HL-60 (cell line): ENCODE measurements around the gene CFAP90.

Experiments
- SPI1 ChIP-seq: IDR thresholded peaks from 2 replicates; pipeline ENCODE4 v1.6.1; 2012; ENCODE audit warnings: low read depth, mild to moderate bottlenecking, borderline replicate concordance
- TF ChIP-seq, protein P1 (sequence below): IDR thresholded peaks from one replicate; pipeline ENCODE4 v1.5.1; 2011; ENCODE audit warnings: low read length, control low read depth, inconsistent platforms; ENCODE audit not compliant: insufficient read depth

DNA sequence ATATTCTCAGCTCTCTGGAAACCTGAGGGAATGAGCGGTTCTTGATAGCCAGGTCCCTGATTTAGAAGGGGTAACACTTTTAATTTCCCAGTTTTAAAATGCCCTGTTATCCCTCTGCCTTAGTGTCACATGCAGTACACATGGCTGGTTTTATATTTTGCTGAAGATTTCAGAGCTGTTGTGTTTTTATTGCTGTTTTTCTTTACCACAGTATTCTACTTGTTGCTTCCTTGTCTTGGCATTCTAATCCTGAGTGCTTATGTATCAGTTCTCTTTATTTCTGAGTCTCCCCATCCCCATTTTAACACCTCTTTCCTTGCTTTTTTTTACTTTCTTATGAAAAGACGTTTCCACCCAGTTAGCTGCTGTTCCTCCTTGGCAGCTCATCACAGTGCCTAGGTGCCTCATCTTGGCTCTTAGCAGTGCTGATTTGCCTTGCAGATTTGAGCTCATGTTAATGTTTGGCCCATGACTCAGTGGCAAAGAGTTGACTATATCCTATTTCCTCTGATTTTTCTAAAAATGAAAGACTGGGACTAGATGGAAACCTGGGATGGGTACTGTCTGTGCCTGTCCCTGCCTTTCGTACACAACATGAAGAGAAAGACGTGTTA lies 21.7 kb upstream of the CFAP90 start:
- TF ChIP-seq, protein P1, sequence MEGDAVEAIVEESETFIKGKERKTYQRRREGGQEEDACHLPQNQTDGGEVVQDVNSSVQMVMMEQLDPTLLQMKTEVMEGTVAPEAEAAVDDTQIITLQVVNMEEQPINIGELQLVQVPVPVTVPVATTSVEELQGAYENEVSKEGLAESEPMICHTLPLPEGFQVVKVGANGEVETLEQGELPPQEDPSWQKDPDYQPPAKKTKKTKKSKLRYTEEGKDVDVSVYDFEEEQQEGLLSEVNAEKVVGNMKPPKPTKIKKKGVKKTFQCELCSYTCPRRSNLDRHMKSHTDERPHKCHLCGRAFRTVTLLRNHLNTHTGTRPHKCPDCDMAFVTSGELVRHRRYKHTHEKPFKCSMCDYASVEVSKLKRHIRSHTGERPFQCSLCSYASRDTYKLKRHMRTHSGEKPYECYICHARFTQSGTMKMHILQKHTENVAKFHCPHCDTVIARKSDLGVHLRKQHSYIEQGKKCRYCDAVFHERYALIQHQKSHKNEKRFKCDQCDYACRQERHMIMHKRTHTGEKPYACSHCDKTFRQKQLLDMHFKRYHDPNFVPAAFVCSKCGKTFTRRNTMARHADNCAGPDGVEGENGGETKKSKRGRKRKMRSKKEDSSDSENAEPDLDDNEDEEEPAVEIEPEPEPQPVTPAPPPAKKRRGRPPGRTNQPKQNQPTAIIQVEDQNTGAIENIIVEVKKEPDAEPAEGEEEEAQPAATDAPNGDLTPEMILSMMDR, result no peak
- no peak for TF ChIP-seq SPI1
